H9 (cell line): ENCODE data around the gene PLCB1. TPM values are rescaled to one million over a fixed set of nuclear protein-coding genes. Genes with fewer than 3 reads are reported as not detected.

Source experiments
- DNase-seq: peaks from one replicate; pipeline ENCODE4 v3.0.0-alpha.2; 2017
- H2AFZ ChIP-seq: one replicate; pipeline ENCODE4 v1.6.1; 2013; ENCODE audit warnings: mild to moderate bottlenecking, low read length, control low read depth, moderate library complexity
- H2AK5ac ChIP-seq: 2 replicates; pipeline ENCODE4 v1.6.1; 2013; ENCODE audit warnings: low read length, control low read depth, mixed read lengths; ENCODE audit not compliant: insufficient read length
- H2BK120ac ChIP-seq: one replicate; pipeline ENCODE4 v1.6.1; 2013; ENCODE audit warnings: low read depth, mild to moderate bottlenecking, low read length, control low read depth, inconsistent platforms; ENCODE audit not compliant: poor library complexity, severe bottlenecking
- H2BK12ac ChIP-seq: 2 replicates; pipeline ENCODE4 v1.6.1; 2013; ENCODE audit warnings: low read length, control low read depth, mixed read lengths, low read depth; ENCODE audit not compliant: insufficient read length
- H2BK15ac ChIP-seq: 2 replicates; pipeline ENCODE4 v1.6.1; 2013; ENCODE audit warnings: low read depth, low read length, control low read depth
- H2BK20ac ChIP-seq: one replicate; pipeline ENCODE4 v1.6.1; 2013; ENCODE audit warnings: low read depth, mild to moderate bottlenecking, low read length, control low read depth, inconsistent platforms; ENCODE audit not compliant: poor library complexity, severe bottlenecking
- H2BK5ac ChIP-seq: 2 replicates; pipeline ENCODE4 v1.6.1; 2013; ENCODE audit warnings: low read length, control low read depth, mixed read lengths; ENCODE audit not compliant: insufficient read length
- H3K14ac ChIP-seq: 2 replicates; pipeline ENCODE4 v1.6.1; 2013; ENCODE audit warnings: low read length, control low read depth; ENCODE audit not compliant: insufficient read depth
- H3K18ac ChIP-seq: 2 replicates; pipeline ENCODE4 v1.6.1; 2013; ENCODE audit warnings: low read depth, mild to moderate bottlenecking, mixed read lengths, low read length, control low read depth; ENCODE audit not compliant: insufficient read length
- H3K23ac ChIP-seq: 2 replicates; pipeline ENCODE4 v1.6.1; 2013; ENCODE audit warnings: low read length, control low read depth, mixed read lengths, low read depth; ENCODE audit not compliant: insufficient read length
- H3K23me2 ChIP-seq: 2 replicates; pipeline ENCODE4 v1.6.1; 2013; ENCODE audit warnings: low read depth, mild to moderate bottlenecking, mixed read lengths, low read length, control low read depth; ENCODE audit not compliant: insufficient read length, poor library complexity, severe bottlenecking
- H3K27ac ChIP-seq: 2 replicates; pipeline ENCODE4 v1.5.1; 2013; ENCODE audit warnings: low read length, control low read depth, mixed read lengths, low read depth; ENCODE audit not compliant: insufficient read length
- H3K27me3 ChIP-seq: 2 replicates; pipeline ENCODE4 v1.6.1; 2013; ENCODE audit warnings: low read length, control low read depth, inconsistent platforms; ENCODE audit not compliant: insufficient read depth
- H3K4ac ChIP-seq: 2 replicates; pipeline ENCODE4 v1.6.1; 2013; ENCODE audit warnings: low read depth, mild to moderate bottlenecking, control low read depth, inconsistent platforms, low read length, moderate library complexity
- H3K4me1 ChIP-seq: 2 replicates; pipeline ENCODE4 v1.6.1; 2013; ENCODE audit warnings: low read length, control low read depth, inconsistent platforms; ENCODE audit not compliant: insufficient read depth
- H3K4me2 ChIP-seq: 2 replicates; pipeline ENCODE4 v1.6.1; 2013; ENCODE audit warnings: low read length, control low read depth, mixed read lengths; ENCODE audit not compliant: insufficient read length, insufficient read depth
- H3K56ac ChIP-seq: 2 replicates; pipeline ENCODE4 v1.6.1; 2013; ENCODE audit warnings: low read depth, mild to moderate bottlenecking, mixed read lengths, low read length, control low read depth; ENCODE audit not compliant: insufficient read length
- H3K79me1 ChIP-seq: 2 replicates; pipeline ENCODE4 v1.6.1; 2013; ENCODE audit warnings: low read depth, mild to moderate bottlenecking, moderate library complexity, low read length, control low read depth, inconsistent platforms; ENCODE audit not compliant: insufficient read depth, poor library complexity, severe bottlenecking
- H3K79me2 ChIP-seq: 2 replicates; pipeline ENCODE4 v1.6.1; 2013; ENCODE audit warnings: low read length, control low read depth, inconsistent platforms; ENCODE audit not compliant: insufficient read depth
- H3K9ac ChIP-seq: 2 replicates; pipeline ENCODE4 v1.6.1; 2013; ENCODE audit warnings: low read length, control low read depth, mixed read lengths; ENCODE audit not compliant: insufficient read length; ENCODE audit errors: extremely low read depth
- H3K9me3 ChIP-seq: one replicate; pipeline ENCODE4 v1.6.1; 2013; ENCODE audit warnings: low read depth, low read length, inconsistent platforms; ENCODE audit not compliant: control insufficient read depth
- H3T11ph ChIP-seq: one replicate; pipeline ENCODE4 v1.6.1; 2013; ENCODE audit warnings: mild to moderate bottlenecking, low read length, control low read depth, inconsistent platforms
- H4K20me1 ChIP-seq: one replicate; pipeline ENCODE4 v1.6.1; 2013; ENCODE audit not compliant: control insufficient read depth, insufficient read length, insufficient read depth
- H4K5ac ChIP-seq: 2 replicates; pipeline ENCODE4 v1.6.1; 2013; ENCODE audit warnings: low read depth, mild to moderate bottlenecking, mixed read lengths, low read length, control low read depth; ENCODE audit not compliant: insufficient read length
- H4K8ac ChIP-seq: replicated peaks from 2 replicates; pipeline ENCODE4 v1.6.1; 2013; ENCODE audit warnings: low read length, control low read depth, mixed read lengths, low read depth; ENCODE audit not compliant: insufficient read length
- H4K91ac ChIP-seq: 2 replicates; pipeline ENCODE4 v1.6.1; 2013; ENCODE audit warnings: low read depth, mild to moderate bottlenecking, moderate library complexity, mixed read lengths, low read length, control low read depth; ENCODE audit not compliant: insufficient read length
- H3K27ac Mint-ChIP-seq, 3 experiments: 2 replicates in 2 of 3; 3 replicates in 1 of 3; pipeline ENCODE4 v1.8.0; 2020 to 2021; ENCODE audit warnings: mixed read lengths in 3 of 3, mild to moderate bottlenecking in 1 of 3, moderate library complexity in 1 of 3
- H3K27me3 Mint-ChIP-seq: 2 replicates; pipeline ENCODE4 v1.8.0; 2021; ENCODE audit warnings: low read depth, mild to moderate bottlenecking, moderate library complexity, mixed read lengths
- H3K36me3 Mint-ChIP-seq, 3 experiments: 2 replicates in 2 of 3; 3 replicates in 1 of 3; pipeline ENCODE4 v1.8.0; 2020 to 2021; ENCODE audit warnings: low read depth in 3 of 3, mixed read lengths in 3 of 3; ENCODE audit not compliant: insufficient read depth in 1 of 3
- H3K4me1 Mint-ChIP-seq, 2 experiments: 2 replicates each; pipeline ENCODE4 v1.8.0; 2020; ENCODE audit warnings: mixed read lengths in 2 of 2
- H3K4me3 Mint-ChIP-seq, 2 experiments: 2 replicates in 1 of 2; 3 replicates in 1 of 2; pipeline ENCODE4 v1.8.0; 2020 to 2021; ENCODE audit warnings: mild to moderate bottlenecking in 2 of 2, mixed read lengths in 2 of 2, moderate library complexity in 1 of 2
- H3K9me3 Mint-ChIP-seq, 2 experiments: 2 replicates in 1 of 2; 3 replicates in 1 of 2; pipeline ENCODE4 v1.8.0; 2020; ENCODE audit warnings: mild to moderate bottlenecking in 2 of 2, mixed read lengths in 2 of 2, moderate library complexity in 1 of 2
- total RNA-seq: library from RNA; stranded (reverse); gene quantifications from 2 replicates; pipeline ENCODE4 v1.2.1, GENCODE V29; 2021
- TF ChIP-seq, protein P1 (sequence below): fragments of 200-600 bp; sonication (generic); conservative IDR thresholded peaks from 3 replicates; pipeline ENCODE4 v1.8.0; 2021; ENCODE audit warnings: antibody characterized with exemption, mild to moderate bottlenecking

The PLCB1 gene
- total RNA-seq, 1 experiment from 2014 or later = 11.5 TPM

DNA sequence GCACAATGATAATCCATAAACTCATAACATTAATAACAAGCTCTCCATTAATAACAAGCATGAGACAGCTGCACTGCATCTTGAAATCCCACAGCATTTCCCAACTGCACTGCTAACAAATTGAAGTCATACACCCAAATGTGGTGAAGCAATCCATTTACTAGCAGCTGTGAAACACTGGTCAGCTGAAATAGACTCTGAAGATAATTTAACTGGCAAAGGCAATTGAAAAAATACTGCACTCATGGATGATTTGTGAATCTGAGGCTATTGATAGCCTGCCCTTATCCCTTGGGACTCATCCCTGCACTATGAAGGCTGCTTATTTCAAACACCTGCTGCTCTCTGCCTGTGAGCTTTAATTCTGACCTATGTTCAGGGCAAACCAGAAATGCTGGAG lies 49.1 kb upstream of the PLCB1 start:
- no peaks in the 10 kb centered on the region for H3K4me1 ChIP-seq
- H2AFZ ChIP-seq = no peak overlapping the region

More for the DNA sequence above, 49.1 kb upstream of the PLCB1 start:
- Histone ChIP-seq H3K18ac (no peak overlapping the region), H4K8ac (no peak overlapping the region), H4K5ac (no peak overlapping the region), H2BK120ac (no peak overlapping the region), H3K23me2 (no peaks in the 10 kb centered on the region), H3K4ac (no peak overlapping the region), H3K4me2 (no peak overlapping the region), H3K56ac (no peak overlapping the region), H3K14ac (no peak overlapping the region), H3T11ph (no peak overlapping the region), H3K79me2 (no peaks in the 10 kb centered on the region; the same call in 1 of the 2 replicates), H3K27ac (no peak overlapping the region), H3K9me3 (no peaks in the 10 kb centered on the region), H3K23ac (no peak overlapping the region), H2BK15ac (no peak overlapping the region), H4K20me1 (no peaks in the 10 kb centered on the region), H2BK5ac (no peak overlapping the region), H3K9ac (no peak overlapping the region), H3K27me3 (no peaks in the 10 kb centered on the region), H2AK5ac (no peak overlapping the region), H2BK12ac (no peak overlapping the region), H3K79me1 (no peaks in the 10 kb centered on the region), H4K91ac (no peak overlapping the region), H2BK20ac (no peak overlapping the region)
- Mint-ChIP-seq H3K4me3 (no peak overlapping the region), H3K27ac (no peak overlapping the region), H3K4me1 (no peaks in the 10 kb centered on the region), H3K36me3 (no peaks in the 10 kb centered on the region), H3K27me3 (no peaks in the 10 kb centered on the region), H3K9me3 (no peaks in the 10 kb centered on the region)
- DNase-seq = no peak
- TF ChIP-seq, protein P1, sequence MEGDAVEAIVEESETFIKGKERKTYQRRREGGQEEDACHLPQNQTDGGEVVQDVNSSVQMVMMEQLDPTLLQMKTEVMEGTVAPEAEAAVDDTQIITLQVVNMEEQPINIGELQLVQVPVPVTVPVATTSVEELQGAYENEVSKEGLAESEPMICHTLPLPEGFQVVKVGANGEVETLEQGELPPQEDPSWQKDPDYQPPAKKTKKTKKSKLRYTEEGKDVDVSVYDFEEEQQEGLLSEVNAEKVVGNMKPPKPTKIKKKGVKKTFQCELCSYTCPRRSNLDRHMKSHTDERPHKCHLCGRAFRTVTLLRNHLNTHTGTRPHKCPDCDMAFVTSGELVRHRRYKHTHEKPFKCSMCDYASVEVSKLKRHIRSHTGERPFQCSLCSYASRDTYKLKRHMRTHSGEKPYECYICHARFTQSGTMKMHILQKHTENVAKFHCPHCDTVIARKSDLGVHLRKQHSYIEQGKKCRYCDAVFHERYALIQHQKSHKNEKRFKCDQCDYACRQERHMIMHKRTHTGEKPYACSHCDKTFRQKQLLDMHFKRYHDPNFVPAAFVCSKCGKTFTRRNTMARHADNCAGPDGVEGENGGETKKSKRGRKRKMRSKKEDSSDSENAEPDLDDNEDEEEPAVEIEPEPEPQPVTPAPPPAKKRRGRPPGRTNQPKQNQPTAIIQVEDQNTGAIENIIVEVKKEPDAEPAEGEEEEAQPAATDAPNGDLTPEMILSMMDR = no peak
